ENCODE results near the gene PPP4C. TPM values are rescaled to one million over a fixed set of nuclear protein-coding genes. Genes with fewer than 3 reads are reported as not detected.

The PPP4C gene
- total RNA-seq (39.4 TPM), polyA plus RNA-seq (ENCODE audit: insufficient read depth in 1 of 8, insufficient read length in 8 of 8, low replicate concordance in 1 of 8) (10 to 100 TPM; 64.6 to 77.4 (median 70.4) TPM)
- long read RNA-seq, donor 1, transcript PPP4C-201 (9 exons, 1,407 nt) = major isoform, 13 of 18 reads
- long read RNA-seq, donor 1, partial matches to known transcripts = 0 of 18 reads
- long read RNA-seq, donor 1, other reads (novel, unspliced or antisense) = 0 of 18 reads
- long read RNA-seq, donor 2, partial matches to known transcripts = 0 of 4 reads
- long read RNA-seq, donor 2, other reads (novel, unspliced or antisense) = 0 of 4 reads
- long read RNA-seq, donor 3, transcript PPP4C-201 (9 exons, 1,407 nt) = major isoform, 21 of 36 reads
- long read RNA-seq, donor 3, partial matches to known transcripts = 0 of 36 reads
- long read RNA-seq, donor 3, other reads (novel, unspliced or antisense) = 9 of 36 reads
- long read RNA-seq, donor 4, transcript PPP4C-201 (9 exons, 1,407 nt) = major isoform, 9 of 18 reads
- long read RNA-seq, donor 4, partial matches to known transcripts = 0 of 18 reads
- long read RNA-seq, donor 4, other reads (novel, unspliced or antisense) = 6 of 18 reads
- long read RNA-seq, donor 5, transcript PPP4C-201 (9 exons, 1,407 nt) = major isoform, 32 of 72 reads
- long read RNA-seq, donor 5, partial matches to known transcripts = 15 of 72 reads
- long read RNA-seq, donor 5, other reads (novel, unspliced or antisense) = 17 of 72 reads
- long read RNA-seq, donor 6, transcript PPP4C-201 (9 exons, 1,407 nt) = major isoform, 23 of 68 reads
- long read RNA-seq, donor 6, transcript PPP4C-214 (8 exons, 1,301 nt) = minor isoform, 5 of 68 reads
- long read RNA-seq, donor 6, partial matches to known transcripts = 10 of 68 reads
- long read RNA-seq, donor 6, other reads (novel, unspliced or antisense) = 26 of 68 reads
- long read RNA-seq, donor 7, transcript PPP4C-201 (9 exons, 1,407 nt) = major isoform, 12 of 38 reads
- long read RNA-seq, donor 7, partial matches to known transcripts = 13 of 38 reads
- long read RNA-seq, donor 7, other reads (novel, unspliced or antisense) = 8 of 38 reads
- long read RNA-seq, donor 8, transcript PPP4C-201 (9 exons, 1,407 nt) = major isoform, 15 of 15 reads
- long read RNA-seq, donor 8, partial matches to known transcripts = 0 of 15 reads
- long read RNA-seq, donor 8, other reads (novel, unspliced or antisense) = 0 of 15 reads
- long read RNA-seq, donor 9, transcript PPP4C-201 (9 exons, 1,407 nt) = major isoform, 16 of 36 reads
- long read RNA-seq, donor 9, partial matches to known transcripts = 17 of 36 reads
- long read RNA-seq, donor 9, other reads (novel, unspliced or antisense) = 0 of 36 reads
- long read RNA-seq, donor 10, transcript PPP4C-201 (9 exons, 1,407 nt) = major isoform, 13 of 15 reads
- long read RNA-seq, donor 10, partial matches to known transcripts = 0 of 15 reads
- long read RNA-seq, donor 10, other reads (novel, unspliced or antisense) = 0 of 15 reads
- long read RNA-seq, donor 11, transcript PPP4C-201 (9 exons, 1,407 nt) = major isoform, 13 of 36 reads
- long read RNA-seq, donor 11, partial matches to known transcripts = 10 of 36 reads
- long read RNA-seq, donor 11, other reads (novel, unspliced or antisense) = 11 of 36 reads

GRCh38 chr16:30075503-30076275 lies at the start of gene PPP4C:
Gene PPP4C (plus strand): TSS chr16:30075994. CDS start chr16:30076378, 384 bp downstream.
- H3K27me3 ChIP-seq (ENCODE audit: control insufficient read depth, insufficient read depth, low read length) = no peaks in the 10 kb centered on the region
- no peaks in the 10 kb centered on the region for H3K9me3 ChIP-seq (replicated peaks; ENCODE audit: control insufficient read depth, low read depth, low read length)
- under 1% methylated on average over 52 of the region's 67 CpGs for WGBS (ENCODE audit: insufficient coverage)
- peaks cover 14% of the 10 kb centered on the region for H3K4me1 ChIP-seq (ENCODE audit: control insufficient read depth, insufficient read depth, low read length)
- H3K36me3 ChIP-seq (ENCODE audit: control insufficient read depth, insufficient read depth, low read length) = peaks cover 58% of the 10 kb centered on the region
- H3K4me3 ChIP-seq (ENCODE audit: low read length) = peak within 1 kb of the TSS; percentile 97
- peak within 1 kb of the TSS; percentile 80 for H3K27ac ChIP-seq (ENCODE audit: low read length)
- peak; percentile 96 for DNase-seq

- H3K9me3 ChIP-seq (replicated peaks; ENCODE audit: control insufficient read depth, low read depth, low read length) = no peaks in the 10 kb centered on the region
- no peaks in the 10 kb centered on the region for H3K36me3 ChIP-seq (ENCODE audit: control insufficient read depth, insufficient read depth, low read length)
- 91% methylated on average over 18 of the region's 18 CpGs for WGBS (ENCODE audit: insufficient coverage)
- H3K27me3 ChIP-seq (ENCODE audit: control insufficient read depth, insufficient read depth, low read length) = peaks cover 48% of the 10 kb centered on the region
- H3K4me1 ChIP-seq (ENCODE audit: control insufficient read depth, insufficient read depth, low read length) = peaks cover 28% of the 10 kb centered on the region
- DNase-seq = no peak
- no peak overlapping the region for H3K27ac ChIP-seq (ENCODE audit: low read length)
- H3K4me3 ChIP-seq (ENCODE audit: low read length) = no peak overlapping the region
These were observed 49.3 kb upstream of the PPP4C start for GRCh38 chr16:30026449-30026848.

- Histone ChIP-seq H3K36me3 (ENCODE audit: control insufficient read depth, insufficient read depth, low read length) (no peaks in the 10 kb centered on the region), H3K27ac (ENCODE audit: low read length) (no peak overlapping the region), H3K4me3 (ENCODE audit: low read length) (no peak overlapping the region), H3K27me3 (ENCODE audit: control insufficient read depth, insufficient read depth, low read length) (peaks cover 61% of the 10 kb centered on the region), H3K9me3 (replicated peaks; ENCODE audit: control insufficient read depth, low read depth, low read length) (no peaks in the 10 kb centered on the region), H3K4me1 (ENCODE audit: control insufficient read depth, insufficient read depth, low read length) (peaks cover 28% of the 10 kb centered on the region)
- no peak for DNase-seq
- WGBS (ENCODE audit: insufficient coverage) = 28% methylated on average over 11 of the region's 13 CpGs
These were observed 48.0 kb upstream of the PPP4C start for GRCh38 chr16:30027588-30028437.

- peak; percentile 57 for DNase-seq
- H3K27me3 ChIP-seq (ENCODE audit: control insufficient read depth, insufficient read depth, low read length) = peaks cover 61% of the 10 kb centered on the region
- WGBS (ENCODE audit: insufficient coverage) = 6% methylated on average over 13 of the region's 18 CpGs
These were observed 47.2 kb upstream of the PPP4C start for GRCh38 chr16:30028438-30029076.

GRCh38 chr16:30030011-30030685 lies 45.6 kb upstream of the PPP4C start:
- Histone ChIP-seq H3K4me1 (ENCODE audit: control insufficient read depth, insufficient read depth, low read length) (peaks cover 28% of the 10 kb centered on the region), H3K4me3 (ENCODE audit: low read length) (no peak overlapping the region), H3K9me3 (replicated peaks; ENCODE audit: control insufficient read depth, low read depth, low read length) (no peaks in the 10 kb centered on the region), H3K27ac (ENCODE audit: low read length) (no peak overlapping the region), H3K27me3 (ENCODE audit: control insufficient read depth, insufficient read depth, low read length) (peaks cover 60% of the 10 kb centered on the region), H3K36me3 (ENCODE audit: control insufficient read depth, insufficient read depth, low read length) (no peaks in the 10 kb centered on the region)
- 11% methylated on average over 23 of the region's 23 CpGs for WGBS (ENCODE audit: insufficient coverage)
- no peak for DNase-seq

More at GRCh38 chr16:30028438-30029076, 47.2 kb upstream of the PPP4C start:
- Histone ChIP-seq H3K36me3 (ENCODE audit: control insufficient read depth, insufficient read depth, low read length) (no peaks in the 10 kb centered on the region), H3K4me3 (ENCODE audit: low read length) (no peak overlapping the region), H3K9me3 (replicated peaks; ENCODE audit: control insufficient read depth, low read depth, low read length) (no peaks in the 10 kb centered on the region), H3K27ac (ENCODE audit: low read length) (no peak overlapping the region), H3K4me1 (ENCODE audit: control insufficient read depth, insufficient read depth, low read length) (peaks cover 28% of the 10 kb centered on the region)

GRCh38 chr16:30030841-30031413 lies 44.9 kb upstream of the PPP4C start, which contains the start of gene TLCD3B:
Gene TLCD3B (minus strand): TSS chr16:30031271. CDS start chr16:30030527, 744 bp downstream.
- Histone ChIP-seq H3K9me3 (replicated peaks; ENCODE audit: control insufficient read depth, low read depth, low read length) (no peaks in the 10 kb centered on the region), H3K27me3 (ENCODE audit: control insufficient read depth, insufficient read depth, low read length) (peaks cover 63% of the 10 kb centered on the region), H3K36me3 (ENCODE audit: control insufficient read depth, insufficient read depth, low read length) (no peaks in the 10 kb centered on the region), H3K4me1 (ENCODE audit: control insufficient read depth, insufficient read depth, low read length) (peaks cover 28% of the 10 kb centered on the region), H3K27ac (ENCODE audit: low read length) (no peak within 1 kb of the TSS), H3K4me3 (ENCODE audit: low read length) (no peak within 1 kb of the TSS)
- DNase-seq = no peak
- WGBS (ENCODE audit: insufficient coverage) = 3% methylated on average over 16 of the region's 27 CpGs

- 10% methylated on average over 2 of the region's 11 CpGs for WGBS (ENCODE audit: insufficient coverage)
- peaks cover 28% of the 10 kb centered on the region for H3K4me1 ChIP-seq (ENCODE audit: control insufficient read depth, insufficient read depth, low read length)
- no peaks in the 10 kb centered on the region for H3K9me3 ChIP-seq (replicated peaks; ENCODE audit: control insufficient read depth, low read depth, low read length)
- H3K36me3 ChIP-seq (ENCODE audit: control insufficient read depth, insufficient read depth, low read length) = no peaks in the 10 kb centered on the region
- no peak overlapping the region for H3K27ac ChIP-seq (ENCODE audit: low read length)
- no peak overlapping the region for H3K4me3 ChIP-seq (ENCODE audit: low read length)
- peaks cover 66% of the 10 kb centered on the region for H3K27me3 ChIP-seq (ENCODE audit: control insufficient read depth, insufficient read depth, low read length)
- no peak for DNase-seq
These were observed 44.3 kb upstream of the PPP4C start for GRCh38 chr16:30031477-30031918.

All from muscle of leg (tissue), 16 donors.